GM15510 (cell line): ENCODE results near the gene KRT82.

Experiments
- POLR2A ChIP-seq: IDR thresholded peaks from 3 replicates; pipeline ENCODE4 v1.6.1; 2011; ENCODE audit warnings: borderline replicate concordance; ENCODE audit not compliant: insufficient read length; ENCODE audit errors: extremely low read depth

KRT82 gene

DNA sequence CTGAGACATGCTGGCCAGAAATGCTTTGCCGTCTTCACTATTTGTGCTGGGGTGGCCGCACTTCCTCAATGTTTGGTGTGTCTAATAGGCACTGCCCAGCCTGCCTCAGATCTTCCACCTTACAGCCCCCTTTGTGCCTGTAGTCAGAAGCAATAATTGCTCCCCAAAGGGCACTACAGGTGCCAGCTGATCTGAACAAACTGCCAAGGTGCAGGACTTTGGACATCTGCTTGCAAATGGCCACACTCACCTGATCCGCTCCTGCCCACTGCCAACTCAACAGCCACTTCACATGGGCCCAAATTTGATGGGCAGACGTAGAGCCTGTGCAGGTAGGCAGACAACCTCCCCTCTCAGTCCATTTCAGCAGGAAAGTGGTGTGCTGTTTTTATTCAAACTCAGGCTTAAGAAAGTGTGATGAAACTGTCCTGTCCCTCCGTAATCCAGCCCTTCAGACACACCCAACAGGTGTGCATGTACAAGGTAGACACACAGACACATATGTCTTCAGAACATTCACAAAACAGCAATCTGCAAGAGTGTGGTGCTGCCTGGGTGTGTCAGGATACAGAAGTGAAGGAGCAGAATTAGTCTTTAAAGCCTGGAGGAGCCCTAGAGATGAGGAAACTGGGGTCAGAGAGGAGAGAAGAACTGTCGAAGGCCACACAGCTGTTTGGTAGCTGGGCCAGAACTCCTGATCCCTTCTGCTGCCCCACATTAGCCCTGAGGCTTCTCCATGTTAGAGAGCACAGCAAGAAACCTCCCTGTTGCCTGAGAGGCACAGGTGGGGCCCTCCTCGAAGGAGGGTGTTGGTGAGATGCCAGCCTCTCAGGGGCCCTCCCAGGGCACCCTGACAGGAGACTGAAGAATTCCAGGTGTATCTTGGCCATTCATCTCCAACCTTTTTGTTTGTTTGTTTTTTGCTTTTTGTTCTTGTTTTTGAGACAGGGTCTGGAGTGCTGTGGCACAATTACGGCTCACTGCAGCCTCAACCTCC is 32.5 kb upstream of the KRT82 start:
- no peak for TF ChIP-seq POLR2A

DNA sequence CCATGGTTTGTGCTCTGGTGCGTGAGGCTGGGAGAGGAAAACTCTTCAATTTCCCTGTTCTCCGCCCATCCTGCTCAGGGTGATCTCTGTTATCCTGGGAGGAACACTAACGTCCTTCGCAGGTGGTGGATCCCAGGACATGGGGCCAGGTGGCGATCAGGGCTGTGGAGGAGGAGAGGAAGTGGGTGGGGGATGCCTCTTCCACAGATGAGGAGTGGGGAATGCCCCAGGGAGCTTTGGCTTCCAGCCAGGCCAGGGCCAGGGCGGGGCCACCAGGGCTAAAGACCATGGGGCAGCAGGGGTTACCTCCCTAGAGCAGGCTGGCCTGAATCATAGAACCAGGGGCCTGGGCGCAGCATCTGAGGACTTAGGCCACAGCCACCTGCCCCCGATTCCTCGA is 31.4 kb upstream of the KRT82 start:
- TF ChIP-seq POLR2A, result no peak

DNA sequence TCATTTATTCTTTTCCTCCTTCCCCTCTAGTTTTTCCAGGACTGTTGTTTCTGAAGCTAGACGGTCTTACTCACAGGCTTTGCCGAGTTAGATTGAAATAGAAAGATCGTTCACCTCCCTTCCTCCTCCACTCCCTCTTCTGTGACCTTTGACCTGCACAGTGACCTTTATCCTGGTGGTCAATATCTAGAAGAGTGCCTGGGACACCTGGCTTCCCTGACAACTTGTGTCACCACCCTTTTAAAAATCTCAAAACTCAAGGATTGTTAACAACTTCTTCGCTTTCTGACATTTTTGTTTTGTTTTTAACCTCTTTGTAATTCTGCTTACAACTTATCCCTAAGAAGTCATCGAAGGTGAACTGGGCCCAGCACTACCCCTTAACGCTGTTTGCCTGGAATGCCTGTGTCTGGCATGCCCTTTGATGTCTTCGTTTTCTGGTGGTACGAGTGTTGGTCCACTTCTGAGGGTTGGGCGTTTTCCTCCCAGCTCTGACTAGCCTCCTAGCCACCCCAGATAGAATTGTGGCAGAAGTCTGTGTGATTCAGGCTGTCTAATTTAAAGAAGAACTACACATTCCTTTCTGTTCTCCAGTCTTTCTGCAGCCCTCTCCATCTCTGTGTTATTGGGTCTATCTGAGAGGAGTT is 30.8 kb upstream of the KRT82 start:
- no peak for TF ChIP-seq POLR2A

DNA sequence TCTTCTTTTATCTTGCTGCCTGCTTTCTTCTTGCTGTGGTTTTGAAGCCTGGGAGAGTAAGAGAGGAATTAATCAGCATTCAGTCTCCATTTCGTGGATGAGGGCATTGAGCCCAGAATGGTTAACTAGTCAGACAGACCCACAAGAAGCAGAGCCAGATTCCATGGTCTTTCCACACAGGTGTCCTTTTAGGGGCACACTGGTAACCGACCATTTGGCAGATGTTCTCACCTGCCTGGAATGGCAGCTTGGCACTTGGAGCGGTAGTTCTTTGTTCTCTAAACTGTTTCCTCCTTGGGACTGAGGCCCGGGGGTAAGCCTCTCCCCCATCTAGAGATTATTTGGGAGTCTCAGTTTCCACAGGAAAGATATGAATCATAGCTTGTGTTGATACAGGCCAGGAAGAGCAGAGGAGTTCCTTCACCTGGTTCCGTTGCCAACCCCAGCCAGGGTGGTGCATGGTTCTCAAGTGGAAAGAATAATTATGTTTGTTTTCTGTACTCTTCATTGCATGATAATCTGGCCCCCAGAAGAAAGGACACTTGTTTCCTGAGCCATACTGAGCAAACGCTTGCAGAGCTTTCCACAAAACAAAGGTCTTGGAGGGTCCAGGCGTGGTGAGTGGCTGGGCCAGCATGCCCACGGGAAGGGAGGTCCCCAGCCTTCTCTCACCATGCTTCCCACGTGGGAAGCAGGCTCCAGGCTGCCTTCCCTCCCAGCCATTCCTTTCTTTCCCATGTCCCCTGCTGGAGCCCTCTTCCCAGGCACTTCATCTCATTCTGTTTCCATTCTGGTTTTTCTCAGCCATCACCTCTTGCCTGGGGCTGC is 30.1 kb upstream of the KRT82 start:
- no peak for TF ChIP-seq POLR2A

DNA sequence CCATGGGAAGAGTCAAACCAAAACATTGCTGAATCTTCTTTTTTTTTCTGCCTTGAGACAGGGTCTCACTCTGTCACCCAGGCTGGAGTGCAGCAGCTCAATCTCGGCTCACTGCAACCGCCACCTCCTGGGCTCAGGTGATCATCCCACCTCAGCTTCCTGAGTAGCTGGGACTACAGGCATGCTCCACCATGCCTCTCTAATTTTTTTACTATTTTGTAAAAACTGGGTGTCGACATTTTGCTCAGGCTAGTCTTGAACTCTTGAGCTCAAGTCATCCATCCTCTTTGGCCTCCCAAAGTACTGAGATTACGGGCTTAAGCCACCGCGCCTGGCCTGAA is 29.5 kb upstream of the KRT82 start:
- TF ChIP-seq POLR2A, result no peak

DNA sequence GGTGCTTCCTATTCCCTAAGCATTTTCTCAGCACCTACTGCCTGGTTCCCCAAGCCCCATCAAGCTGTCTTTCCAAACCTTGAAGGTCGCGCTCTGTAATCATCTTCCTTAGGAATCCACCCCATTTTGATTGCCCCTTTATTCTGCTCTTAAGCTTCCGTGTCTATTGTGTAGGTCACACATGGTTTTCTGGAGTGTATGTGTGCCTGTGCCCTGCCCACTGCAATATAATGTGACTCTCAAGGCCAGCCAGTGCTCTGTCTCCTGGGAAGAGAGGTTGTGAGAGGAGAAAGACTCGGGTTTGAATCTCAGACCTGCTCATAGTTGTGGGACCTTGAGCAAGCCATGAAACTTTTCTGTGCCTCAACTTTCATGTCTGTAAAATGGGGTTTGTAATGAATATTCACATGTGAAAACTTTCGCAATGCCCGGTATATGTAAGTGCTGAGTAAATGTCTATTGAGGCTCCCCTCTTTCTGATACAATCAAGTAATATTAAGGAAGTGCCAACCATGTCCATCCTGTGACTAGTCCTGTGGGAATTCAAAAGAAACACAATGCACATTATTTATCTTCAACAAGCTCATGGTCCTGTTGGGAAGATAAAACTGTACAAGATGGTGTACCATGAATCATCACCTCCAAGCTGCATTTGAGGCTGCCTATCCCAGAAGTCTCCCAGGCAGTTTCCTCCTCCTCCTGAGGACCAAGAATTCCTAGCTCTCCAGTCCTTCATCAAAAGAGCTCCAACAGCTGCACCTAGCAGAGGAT is 28.8 kb upstream of the KRT82 start:
- TF ChIP-seq POLR2A, result no peak

DNA sequence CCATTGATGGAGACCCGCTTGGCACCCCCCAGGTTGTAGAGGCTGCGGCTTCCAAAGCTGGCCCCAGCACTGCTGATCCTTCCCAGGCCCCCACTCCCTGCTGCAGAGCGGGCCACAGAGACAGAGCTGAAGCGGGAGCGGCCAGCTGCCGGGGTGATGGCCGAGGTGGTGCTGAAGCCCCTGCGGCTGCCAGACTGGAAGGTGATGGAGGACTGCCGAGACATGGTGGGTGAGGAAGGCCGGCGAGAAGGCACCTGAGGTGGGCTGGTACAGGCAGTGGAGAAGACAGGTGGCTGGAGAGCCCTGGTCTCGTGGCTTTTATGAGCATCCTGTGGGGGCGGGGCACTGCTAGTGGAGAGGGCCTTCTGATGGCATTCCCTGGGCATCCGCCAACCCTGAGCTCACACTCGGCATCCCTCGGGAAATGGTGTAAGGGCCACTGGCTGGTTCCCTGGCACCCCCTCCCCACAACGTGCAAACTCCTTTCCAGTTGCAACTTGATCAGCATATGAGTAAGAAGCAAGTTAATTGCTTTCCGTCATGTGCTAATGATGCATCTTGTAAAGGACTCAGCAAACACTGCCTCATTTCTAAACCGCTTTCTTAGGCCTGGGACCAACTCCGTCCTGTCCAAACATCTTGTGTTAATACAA is 28.1 kb upstream of the KRT82 start, which contains the start of gene KRT75:
Gene KRT75 (minus strand): TSS at position 291 of the 653 bp plus-strand sequence. CDS start 67 bp downstream, at position 224.
- TF ChIP-seq POLR2A, result no peak

DNA sequence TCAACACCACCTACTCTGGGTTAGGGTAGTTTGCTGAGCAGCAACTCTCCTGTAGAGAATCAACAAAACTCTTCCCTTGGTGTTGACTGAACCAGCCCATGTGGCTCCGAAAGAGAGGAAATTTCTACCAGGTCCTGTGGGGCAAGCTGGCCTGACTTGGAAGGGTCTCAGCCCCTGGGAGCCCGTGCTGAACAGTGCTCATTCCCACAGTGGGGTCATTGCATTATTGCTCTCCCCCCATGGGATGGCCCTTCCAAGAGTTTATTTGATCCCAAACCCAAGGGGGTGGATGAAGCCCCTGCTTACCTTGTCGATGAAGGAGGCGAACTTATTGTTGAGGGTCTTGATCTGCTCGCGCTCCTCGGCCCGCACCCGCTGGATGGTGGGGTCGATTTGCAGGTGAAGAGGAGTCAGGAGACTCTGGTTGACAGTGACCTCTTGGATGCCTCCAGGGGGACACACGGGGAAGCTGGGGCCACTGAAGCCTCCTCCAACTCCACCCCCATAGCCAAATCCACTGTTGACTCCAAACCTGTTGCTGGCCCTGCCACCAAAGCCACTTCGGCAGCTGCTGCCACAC is 27.5 kb upstream of the KRT82 start:
- no peak for TF ChIP-seq POLR2A

DNA sequence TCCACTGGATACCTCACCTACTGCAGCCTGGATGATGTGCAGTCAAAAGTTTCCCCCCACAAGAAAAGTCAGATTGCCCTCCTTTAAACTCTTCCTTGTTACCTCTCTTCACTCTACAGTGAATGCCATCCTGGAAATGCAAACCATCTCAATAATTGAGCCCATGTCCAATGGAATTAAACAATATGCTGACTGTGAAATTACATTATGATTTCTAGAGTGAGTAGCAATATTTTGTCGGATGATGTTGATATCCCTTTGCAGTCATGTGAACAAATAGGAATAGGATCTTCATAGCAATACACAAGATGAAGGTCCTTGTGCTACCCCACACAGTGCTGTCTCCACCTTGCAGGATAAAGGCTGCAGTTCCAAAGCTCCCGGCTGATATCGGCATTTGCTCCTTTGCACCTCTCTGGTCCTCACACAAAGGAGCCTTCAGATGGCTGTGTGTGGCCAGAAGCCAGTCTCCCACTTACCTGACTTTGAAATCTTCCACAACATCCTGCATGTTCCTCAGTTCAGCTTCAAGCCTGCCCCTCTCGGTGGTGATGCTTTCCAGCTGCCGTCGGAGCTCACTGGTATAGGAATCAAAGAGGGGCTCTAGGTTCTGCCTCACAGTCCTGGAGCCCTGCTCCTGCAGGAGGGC is 26.5 kb upstream of the KRT82 start:
- TF ChIP-seq POLR2A, result no peak

DNA sequence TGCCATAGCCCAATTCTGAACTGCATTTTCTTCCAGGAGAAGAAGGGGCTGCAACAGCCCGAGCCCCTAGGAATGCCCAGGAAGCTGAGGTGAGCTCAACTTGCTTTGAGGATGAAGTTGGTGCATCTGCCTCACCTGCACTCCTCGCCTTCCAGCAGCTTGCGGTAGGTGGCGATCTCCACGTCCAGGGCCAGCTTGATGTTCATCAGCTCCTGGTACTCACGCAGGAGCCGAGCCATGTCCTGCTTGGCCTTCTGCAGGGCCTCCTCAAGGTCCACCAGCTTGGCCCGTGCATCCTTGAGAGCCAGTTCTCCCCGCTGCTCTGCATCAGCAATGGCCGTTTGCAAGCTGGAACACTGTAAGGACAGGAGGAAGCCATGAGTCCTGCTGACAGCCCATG is 22.0 kb upstream of the KRT82 start:
- no peak for TF ChIP-seq POLR2A

DNA sequence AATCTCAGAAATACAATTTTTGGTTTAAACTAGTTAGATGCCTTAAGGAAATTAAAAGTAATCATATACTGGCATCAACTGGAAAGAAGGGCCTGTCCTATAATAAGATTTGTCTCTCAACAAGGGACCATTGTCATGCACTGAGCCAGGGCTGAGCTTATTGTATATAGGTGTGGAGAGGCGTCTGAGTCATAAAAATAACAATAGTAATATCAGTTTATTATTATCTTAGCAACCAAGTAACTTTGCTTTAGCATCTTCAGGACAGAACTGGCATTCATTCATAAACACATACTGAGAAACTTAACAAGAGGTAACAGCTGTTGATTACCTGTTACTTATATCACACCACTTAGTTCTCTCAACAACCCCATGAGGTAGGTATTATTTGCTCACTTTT is 20.9 kb upstream of the KRT82 start:
- TF ChIP-seq POLR2A, result no peak

DNA sequence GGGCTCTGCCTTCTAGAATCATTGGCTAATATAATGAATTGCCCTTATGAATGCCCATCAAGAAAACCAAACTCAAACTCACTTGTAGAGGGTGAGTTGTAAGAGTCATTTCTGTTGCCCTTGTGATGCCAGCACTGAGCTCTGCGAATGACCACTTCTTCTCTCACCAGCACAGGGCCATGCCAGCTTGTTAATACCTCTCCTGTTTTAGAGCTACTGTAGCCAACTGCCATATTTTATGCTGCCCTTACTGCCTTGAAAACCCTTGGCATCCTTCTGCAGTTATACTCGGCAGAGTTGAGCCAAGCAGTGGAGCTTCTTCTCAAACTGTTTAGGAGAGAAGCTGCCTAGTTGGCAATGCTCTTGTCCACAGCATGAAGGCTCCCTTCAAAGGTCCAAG is 19.9 kb upstream of the KRT82 start:
- no peak for TF ChIP-seq POLR2A

DNA sequence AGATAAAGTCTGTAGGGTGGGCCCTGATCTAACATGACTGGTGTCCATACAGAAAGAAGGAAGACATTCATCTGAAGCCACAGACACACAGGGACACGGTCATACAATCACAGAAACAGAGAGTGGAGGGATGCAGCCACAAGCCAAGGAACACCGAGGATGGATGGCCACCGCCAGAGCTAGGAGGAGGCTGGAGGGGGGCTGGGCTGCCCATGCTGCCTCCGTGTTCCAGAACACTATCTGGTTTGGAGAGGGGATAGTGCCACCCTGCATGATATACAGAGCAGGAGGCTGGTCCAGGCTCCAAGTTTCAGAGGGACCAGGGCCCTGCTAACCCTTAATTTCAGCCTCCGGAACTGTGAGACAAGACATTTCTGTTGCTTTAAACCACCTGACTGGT is 19.3 kb upstream of the KRT82 start:
- TF ChIP-seq POLR2A, result no peak
